Left forelimb (tissue), 1 donor: ENCODE data around the gene RAG2.

Source experiments
- DNase-seq: peaks from one replicate; pipeline ENCODE4 v3.0.0-alpha.2; 2018; ENCODE audit warnings: low spot score

The RAG2 gene

GRCh38 chr11:36598051-36598450 is at the start of gene RAG2:
TSS of gene RAG2 (minus strand) at chr11:36598236. CDS start at chr11:36594168, 4,068 bp downstream.
- DNase-seq = no peak

DNA sequence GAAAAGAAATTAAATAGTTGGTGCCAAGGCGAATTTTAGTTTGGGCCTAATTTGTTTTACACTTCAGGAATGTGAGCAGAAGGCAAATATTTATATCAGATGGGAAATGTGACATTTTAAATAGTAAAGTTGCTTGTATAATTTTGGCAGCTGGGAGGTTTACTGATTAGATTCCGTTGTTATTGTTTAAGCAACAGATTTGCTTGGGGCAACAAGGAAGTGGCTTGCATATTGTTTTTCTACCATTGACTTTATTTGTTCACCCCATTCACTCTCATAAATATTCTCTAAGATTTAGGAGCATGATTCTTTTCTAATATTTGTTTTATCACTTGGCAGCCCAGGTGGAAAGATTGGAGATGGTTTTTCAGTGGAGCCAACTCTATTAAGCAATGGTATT is 40.5 kb upstream of the RAG2 start:
- DNase-seq = no peak

DNA sequence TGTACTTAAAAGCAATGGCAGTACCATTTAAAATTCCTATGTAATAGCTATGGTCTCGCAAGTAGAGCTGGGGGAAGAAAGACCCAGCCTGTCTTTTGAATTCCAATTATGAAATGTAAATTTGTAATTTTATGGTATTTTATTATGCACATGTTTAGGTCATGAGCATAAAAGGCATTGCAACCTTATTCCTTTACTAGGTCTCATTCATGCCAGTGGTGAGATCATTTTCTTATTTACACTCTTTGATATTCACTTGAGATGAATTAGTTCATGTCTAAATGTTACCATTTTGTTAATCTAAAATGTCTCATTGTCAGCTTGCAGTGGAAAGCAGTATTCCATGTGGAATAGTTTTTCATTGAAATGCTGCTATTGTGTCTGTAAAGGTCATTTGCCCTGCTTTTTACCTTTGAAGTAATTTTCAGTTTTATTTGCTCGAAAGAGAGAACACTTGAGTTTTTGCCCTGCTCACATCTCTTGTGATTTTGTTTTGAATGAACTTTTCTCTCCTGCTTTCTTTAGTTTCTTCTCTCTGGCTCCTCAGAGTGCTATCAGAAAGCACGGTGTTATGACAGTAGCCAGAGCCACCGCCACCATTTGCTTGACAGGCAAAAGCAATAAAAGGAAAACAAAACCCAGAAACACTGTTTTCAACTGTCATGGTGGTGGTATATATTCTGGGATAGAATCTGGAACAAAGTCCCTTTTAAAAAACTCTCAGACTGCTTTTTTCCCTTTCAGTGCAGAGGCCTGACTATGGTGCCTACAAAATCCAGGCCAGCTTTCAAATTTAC is 37.2 kb upstream of the RAG2 start:
- DNase-seq = no peak

DNA sequence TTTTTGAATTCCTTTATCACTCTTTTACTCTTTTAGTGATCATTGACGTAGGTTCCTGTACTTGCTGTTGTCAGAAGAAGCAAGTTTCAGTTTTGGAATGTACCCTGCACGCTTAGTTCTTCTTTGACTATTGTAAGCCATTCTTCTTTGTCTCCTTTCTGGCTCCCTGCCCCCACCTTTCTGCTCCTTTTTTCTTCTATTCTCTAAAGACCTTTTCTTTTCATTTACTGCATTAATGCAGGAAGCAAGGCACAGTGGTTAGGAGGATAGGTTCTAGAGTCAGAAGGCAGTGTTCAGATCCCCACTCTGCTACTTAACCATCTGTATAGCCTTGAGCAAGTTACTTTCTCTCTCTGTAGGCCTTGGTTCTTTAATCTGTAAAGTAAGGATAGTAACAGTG is 33.7 kb upstream of the RAG2 start:
- DNase-seq = no peak

DNA sequence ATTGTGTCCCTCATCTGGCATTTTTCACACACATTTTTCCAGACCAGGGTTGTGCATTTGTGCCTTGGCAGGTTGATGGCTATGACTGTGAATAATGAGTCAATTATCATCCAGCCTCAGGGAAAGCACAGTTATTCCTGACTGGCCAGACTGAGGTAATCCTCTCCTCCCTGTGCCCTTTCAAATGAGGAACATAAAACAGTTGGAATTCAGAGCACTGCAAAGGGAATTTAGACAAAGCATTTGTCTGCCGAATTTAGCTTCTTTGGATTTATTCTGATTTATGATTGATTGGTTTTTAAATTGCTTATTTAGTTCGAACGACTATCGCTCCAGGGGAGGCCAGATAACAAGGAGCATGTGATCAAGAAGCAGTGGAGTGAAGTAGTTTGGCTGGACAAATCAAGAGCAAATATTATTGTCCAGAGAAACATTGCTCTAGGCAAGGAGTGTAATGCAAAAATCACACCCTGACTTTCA is 30.8 kb upstream of the RAG2 start:
- DNase-seq = no peak

- DNase-seq = no peak
Observed at GRCh38 chr11:36628141-36628540, 30.1 kb upstream of the RAG2 start.

DNA sequence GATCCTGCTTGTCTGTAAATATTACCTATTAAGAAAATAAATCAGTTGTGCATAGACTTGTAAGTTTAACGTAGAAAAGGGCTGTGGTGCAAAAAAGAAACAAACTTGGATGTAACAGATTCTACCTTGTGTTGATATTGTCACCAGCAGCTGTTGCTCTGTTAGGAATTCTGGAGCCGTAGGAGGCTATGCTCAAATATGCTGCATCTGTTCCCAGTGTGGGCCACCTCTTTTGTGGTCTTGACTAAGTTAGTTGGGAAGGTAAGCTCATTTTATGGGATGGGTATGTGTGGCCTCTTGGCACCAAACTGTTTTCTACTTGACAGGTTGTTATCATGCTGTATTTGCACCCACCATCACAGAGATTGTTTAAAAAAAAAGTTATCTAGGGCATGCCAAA is 29.4 kb upstream of the RAG2 start:
- DNase-seq = no peak

DNA sequence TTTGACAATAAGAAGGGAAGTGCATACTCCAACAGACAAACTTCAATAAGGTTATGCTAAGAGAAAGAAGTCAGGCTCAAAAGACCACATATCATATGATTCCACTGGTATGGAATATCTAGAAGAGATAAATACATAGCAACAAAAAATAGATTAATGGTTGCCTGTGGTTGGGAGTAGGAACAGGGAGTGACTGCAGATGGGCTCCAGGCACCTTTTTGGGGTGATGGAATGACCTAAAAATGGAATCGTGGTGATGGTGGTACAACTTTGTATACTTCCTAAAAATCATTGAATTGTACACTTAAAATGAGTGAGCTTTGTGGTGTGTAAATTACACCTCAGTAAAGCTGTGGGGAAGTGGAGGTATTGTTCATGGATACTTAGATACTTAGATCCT is 29.0 kb upstream of the RAG2 start:
- no peak for DNase-seq

- no peak for DNase-seq
Observed at GRCh38 chr11:36623494-36623893, 25.5 kb upstream of the RAG2 start.

GRCh38 chr11:36622431-36623136 is 24.5 kb upstream of the RAG2 start:
- DNase-seq = no peak

DNA sequence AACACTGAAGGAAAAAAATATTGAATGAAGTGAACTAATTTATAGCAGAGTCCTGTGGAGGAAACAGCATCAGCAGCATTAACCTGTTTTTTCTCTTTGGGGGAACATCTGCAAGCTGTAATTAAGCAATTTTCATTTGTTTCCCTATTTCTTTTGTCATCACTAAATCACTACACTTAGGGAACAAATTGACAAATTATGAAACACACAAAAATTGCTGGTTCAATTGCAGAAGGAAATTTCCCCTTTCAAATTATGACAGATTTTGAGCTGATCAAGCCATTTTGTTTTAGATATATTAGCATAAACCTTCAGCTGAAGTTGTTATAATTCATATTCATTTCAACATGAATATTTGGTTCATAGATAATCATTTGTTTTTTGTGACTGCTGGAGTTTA is 22.2 kb upstream of the RAG2 start:
- no peak for DNase-seq

GRCh38 chr11:36619502-36619901 is 21.5 kb upstream of the RAG2 start:
- no peak for DNase-seq

DNA sequence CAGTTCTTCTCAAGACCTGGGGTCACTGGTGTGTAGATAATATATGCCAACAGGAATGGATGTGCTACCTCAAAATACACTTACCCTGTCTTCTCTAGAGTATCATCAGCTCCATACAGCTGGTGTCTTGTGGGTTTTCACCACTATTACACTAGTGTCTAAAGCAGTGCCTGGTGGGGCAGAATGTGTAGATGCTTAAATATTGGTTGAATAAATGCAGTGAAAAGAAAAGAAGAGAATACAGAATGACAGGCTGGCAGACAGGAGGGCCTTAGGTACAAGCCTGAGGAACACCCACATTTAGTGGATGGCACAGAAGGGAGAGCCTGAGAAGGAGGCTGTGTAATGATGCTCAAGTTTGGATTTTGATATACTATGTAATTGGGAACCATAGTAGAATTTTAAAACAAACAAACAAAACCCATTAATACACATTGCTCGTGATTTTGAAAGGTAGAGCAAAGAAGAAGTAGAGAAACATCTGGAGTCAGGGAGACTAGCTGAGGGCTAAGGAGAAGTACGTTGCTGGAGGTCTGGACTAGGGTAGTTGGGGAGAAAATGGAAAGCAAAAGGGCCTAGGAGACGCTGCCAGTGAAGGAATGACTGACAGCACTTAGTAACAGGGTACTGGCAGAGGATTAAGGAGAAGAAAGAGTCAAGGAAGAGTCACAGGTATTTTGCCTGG is 20.5 kb upstream of the RAG2 start:
- DNase-seq = no peak

- no peak for DNase-seq
Observed at GRCh38 chr11:36617543-36618362, 19.7 kb upstream of the RAG2 start.

DNA sequence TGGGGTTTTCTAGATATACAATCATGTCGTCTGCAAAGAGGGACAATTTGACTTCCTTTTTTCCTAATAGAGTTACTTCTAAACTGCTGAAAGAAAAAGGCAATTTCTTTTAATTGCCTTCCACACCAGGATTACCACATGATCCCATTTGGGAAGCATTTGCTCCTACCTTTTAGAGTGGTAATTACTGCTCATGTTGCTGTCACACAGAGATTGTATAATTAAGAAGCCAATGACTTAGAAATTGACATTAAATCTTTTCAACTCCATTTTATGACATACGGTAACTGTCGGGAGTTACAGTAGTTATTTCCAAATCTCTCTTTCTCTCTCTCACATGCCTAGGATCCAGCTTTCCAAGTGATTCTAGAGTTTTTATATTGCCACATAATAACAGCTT is 17.8 kb upstream of the RAG2 start:
- DNase-seq = no peak

DNA sequence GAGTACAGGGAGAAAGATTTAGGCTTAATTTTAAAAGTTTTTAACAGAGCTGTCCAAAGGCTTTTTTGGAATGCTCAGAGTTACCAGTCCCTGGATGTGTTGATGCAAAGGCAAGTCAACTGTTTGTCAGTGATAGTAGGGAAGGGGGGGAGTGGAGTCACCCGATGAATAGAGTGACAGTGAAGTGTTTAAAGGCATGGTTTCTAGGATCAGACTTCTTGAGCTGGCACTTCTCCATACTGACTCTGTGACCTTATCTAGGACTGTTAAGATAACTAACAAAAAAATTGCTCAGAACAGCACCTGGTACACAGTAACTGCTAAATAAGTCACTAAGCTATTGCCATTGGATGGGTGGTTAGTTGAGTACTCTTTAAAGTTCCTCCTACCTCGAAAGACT is 11.3 kb upstream of the RAG2 start:
- no peak for DNase-seq

- DNase-seq = no peak
Observed at GRCh38 chr11:36608491-36609199, 10.6 kb upstream of the RAG2 start.

- DNase-seq = no peak
Observed at GRCh38 chr11:36605221-36606216, 7.5 kb upstream of the RAG2 start.

- DNase-seq = no peak
Observed at GRCh38 chr11:36602135-36602534, 4.1 kb upstream of the RAG2 start.

DNA sequence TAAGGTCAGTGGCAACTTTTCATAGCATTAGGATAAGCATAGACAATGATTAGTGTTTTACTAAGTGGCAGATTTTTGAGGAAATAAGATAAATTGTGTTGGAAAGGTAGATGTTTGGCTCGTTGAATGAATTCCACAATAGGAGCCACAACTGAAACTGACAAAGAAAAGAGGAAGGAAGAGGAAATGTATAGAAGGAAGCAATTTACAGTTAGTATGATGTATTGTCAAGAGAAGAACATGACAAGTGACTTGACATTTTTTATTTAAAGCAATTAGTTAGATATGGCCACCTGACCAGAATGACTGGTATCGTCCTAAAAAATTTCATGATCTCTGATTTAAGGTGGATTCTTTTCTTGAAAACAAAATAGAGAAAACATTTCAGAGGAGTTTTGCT is 3.1 kb upstream of the RAG2 start:
- no peak for DNase-seq
